ENCODE results near the gene CES2.
"Not testable (repeated sequence)": the region's sequence is repeated elsewhere in the genome, so short reads cannot be mapped to it uniquely, and the experiment has no call there.

Gene CES2

GRCh38 chr16:66983033-66983432, 47.7 kb downstream of the CES2 start:
- no peak for DNase-seq

DNA sequence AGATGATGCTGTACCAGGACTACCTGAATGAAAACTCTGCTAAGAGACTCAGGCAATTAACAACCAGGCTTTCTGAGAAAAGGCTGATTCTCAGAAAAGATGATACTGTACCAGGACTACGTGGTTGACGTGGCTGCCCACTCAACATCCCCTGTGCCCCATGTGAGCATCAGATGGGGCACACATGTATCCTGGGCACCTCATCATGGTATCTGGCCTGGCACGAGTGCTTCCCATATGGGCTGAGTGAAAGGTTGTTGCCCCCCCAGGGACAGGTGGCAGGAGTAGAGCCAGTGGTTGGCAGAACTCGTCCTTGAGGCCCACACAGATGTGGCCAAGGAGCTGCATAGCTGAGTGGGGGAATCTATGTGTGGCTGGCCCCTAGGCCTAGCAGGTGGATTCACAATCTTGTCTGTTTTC, 49.6 kb downstream of the CES2 start:
- peak; percentile 18 to 52 (median 38) for DNase-seq

DNA sequence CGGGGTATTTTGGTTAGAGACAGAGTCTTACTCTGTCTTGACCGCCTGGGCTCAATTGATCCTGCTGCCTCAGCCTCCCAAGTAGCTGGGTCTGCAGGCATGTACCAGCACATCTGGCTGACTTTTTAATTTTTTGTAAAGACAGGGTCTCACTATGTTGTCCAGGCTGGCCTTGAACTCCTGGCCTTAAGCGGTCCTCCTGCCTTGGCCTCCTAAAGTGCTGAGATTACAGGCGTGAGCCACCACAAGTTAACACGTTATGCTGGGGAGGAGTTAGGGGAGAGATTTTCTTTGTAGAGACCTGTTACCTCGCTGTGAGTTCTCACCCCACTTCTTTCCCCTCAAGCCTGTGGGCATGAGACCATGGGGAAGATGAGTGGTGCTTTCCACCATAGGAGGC, 51.2 kb downstream of the CES2 start:
- DNase-seq = no peak

DNA sequence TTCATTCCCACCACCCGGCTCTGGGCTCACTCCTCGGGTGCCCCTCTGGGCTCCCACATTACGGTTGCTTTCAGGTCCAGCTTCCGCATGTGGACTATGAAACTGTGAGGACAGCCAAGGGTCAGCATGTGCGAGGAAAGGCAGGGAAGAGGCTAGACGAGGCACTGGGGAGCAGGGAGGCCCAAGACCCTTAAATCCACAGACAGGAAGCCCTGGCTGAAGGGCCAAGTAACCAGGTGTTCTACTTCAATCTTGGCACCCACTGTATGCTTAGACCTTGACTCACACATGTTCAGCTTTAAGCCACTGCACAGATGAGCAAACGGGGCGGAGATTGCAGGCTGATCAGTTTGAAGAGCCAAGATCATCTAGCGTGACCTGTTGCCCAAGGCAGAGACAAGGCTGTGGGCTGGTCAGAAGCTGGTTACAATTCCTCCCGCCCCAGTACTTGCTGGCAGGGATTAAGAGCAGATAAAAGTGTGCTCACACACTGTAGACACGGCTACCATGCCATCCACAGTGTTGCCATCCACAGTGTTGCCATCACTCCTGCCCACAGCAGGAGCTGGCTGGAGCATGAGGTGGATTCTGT, 53.0 kb downstream of the CES2 start, which contains the start of gene CES4A:
TSS of gene CES4A (plus strand) at position 393 of the 592 bp plus-strand sequence. CDS start at position 577, 184 bp downstream.
- DNase-seq = no peak

DNA sequence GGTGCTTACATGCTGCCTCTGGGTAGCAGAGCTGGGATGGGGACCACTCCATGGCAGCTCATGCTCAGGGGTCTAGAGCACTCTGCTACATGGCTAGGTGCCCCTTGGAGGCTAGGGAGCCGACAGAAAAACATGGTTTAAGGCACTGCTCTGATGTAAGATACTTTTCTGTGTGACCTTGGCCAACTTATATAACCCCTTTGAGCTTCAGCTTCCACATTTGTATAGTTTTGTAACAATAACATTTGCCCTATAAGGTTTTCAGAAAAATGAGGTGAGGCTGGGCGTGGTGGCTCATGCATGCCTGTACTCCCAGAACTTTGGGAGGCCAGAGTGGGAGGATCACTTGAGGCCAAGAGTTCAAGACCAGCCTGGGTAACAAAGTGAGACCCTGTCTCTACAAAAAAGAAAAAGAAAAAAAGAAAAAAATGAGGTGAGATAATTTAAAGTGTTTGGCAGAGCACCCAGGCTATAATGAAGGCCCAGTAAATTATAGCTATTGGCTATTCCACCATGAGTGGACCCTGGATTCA, 56.3 kb downstream of the CES2 start:
- no peak for DNase-seq

- not testable (repeated sequence) for DNase-seq
These were observed 58.2 kb downstream of the CES2 start for GRCh38 chr16:66993558-66993957.
